ENCODE data around the gene FAM13C.

FAM13C gene

DNA sequence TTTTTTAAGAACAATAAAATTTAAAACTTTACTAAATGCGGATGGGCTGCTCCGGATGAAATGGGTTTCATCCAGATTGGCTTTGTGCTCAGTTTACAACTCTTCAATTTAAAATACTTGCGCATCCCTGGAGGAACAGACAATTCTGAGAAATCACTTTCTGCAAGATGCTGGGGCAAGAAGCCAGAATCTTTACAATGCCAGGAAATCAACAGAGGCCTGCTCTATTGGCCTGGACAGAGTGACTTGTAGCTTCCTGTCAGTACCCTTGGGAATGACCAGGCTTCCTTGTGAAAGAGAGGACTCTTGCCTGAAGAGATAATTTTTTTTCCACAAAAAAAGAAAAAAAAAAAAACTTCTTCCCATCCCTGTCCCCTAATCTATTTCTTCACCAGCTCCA lies 3.9 kb upstream of the FAM13C start:
- Histone ChIP-seq H3K4me1 (ENCODE audit: control insufficient read depth in 2 of 2, insufficient read depth in 1 of 2, low read depth in 1 of 2, low read length in 2 of 2) (peaks cover 0 to 6% of the 10 kb centered on the region in 2 donors), H2BK120ac (ENCODE audit: low read depth, low read length) (no peak overlapping the region), H3K36me3 (replicated peaks in 1 of 2; ENCODE audit: control insufficient read depth in 2 of 2, insufficient read depth in 2 of 2, low read length in 2 of 2) (no peaks in the 10 kb centered on the region), H2BK12ac (ENCODE audit: low read length) (no peak overlapping the region), H3K4me3 (ENCODE audit: low read length in 2 of 2) (no peak overlapping the region), H3K79me1 (ENCODE audit: low read depth, low read length) (no peaks in the 10 kb centered on the region), H3K14ac (ENCODE audit: low read length) (no peak overlapping the region), H3K4ac (ENCODE audit: low read length) (no peak overlapping the region), H3K27ac (replicated peaks; ENCODE audit: low read length) (no peak overlapping the region), H3K27me3 (ENCODE audit: control insufficient read depth in 3 of 3, insufficient read depth in 3 of 3, low read depth in 1 of 3, low read length in 3 of 3) (peaks cover 0 to 33% (median 0%) of the 10 kb centered on the region in 3 experiments), H2AK5ac (ENCODE audit: low read depth, low read length) (no peak overlapping the region), H3K9me3 (replicated peaks in 1 of 2; ENCODE audit: control insufficient read depth in 2 of 2, insufficient read depth in 1 of 2, low read depth in 1 of 2, low read length in 2 of 2) (no peaks in the 10 kb centered on the region), H3K9ac (ENCODE audit: low read depth, low read length, poor library complexity) (no peak overlapping the region), H2BK15ac (ENCODE audit: low read length) (no peak overlapping the region), H3K4me2 (ENCODE audit: insufficient read depth, low read length, poor library complexity, severe bottlenecking) (no peak overlapping the region), H2AFZ (ENCODE audit: low read length) (no peak overlapping the region), H2BK5ac (ENCODE audit: low read length) (no peak overlapping the region), H3K18ac (ENCODE audit: low read length) (no peak overlapping the region), H4K8ac (ENCODE audit: low read depth, low read length) (no peak overlapping the region), H4K91ac (ENCODE audit: low read depth, low read length, poor library complexity) (no peak overlapping the region), H3K23ac (ENCODE audit: low read depth, low read length, poor library complexity) (no peak overlapping the region)
- DNase-seq (ENCODE audit: low spot score): no peak
- no CpG with 5 or more reads among the region's 3 CpGs for WGBS, 2 donors (ENCODE audit: extremely low coverage in 2 of 2, insufficient read length in 2 of 2, insufficient replicate concordance in 1 of 2)

DNA sequence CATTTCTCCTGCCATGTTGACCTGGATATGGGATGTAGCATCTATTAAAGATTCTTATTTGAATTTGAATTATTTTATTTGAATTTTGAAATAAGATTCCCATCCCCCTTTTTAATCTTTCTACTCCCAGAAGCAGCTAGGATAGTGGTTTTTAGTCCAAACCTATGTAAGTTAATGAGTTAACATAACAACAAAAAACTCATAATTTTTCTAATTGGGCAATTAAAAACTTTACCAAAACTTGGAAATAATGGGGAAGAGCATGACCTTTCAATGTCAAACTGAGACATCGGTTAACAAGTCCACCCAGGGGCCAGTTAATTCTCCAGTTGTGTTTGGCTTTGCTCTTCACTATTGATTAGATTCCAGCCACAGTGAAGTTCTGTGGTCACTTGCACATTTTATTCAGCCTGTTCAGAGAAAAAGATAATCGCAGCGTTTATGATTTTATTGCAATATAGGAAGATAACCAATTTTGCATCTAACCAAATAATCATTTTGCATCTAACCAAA lies 1.2 kb upstream of the FAM13C start:
- no CpG with 5 or more reads among the region's 3 CpGs for WGBS, 2 donors (ENCODE audit: extremely low coverage in 2 of 2, insufficient read length in 2 of 2, insufficient replicate concordance in 1 of 2)

DNA sequence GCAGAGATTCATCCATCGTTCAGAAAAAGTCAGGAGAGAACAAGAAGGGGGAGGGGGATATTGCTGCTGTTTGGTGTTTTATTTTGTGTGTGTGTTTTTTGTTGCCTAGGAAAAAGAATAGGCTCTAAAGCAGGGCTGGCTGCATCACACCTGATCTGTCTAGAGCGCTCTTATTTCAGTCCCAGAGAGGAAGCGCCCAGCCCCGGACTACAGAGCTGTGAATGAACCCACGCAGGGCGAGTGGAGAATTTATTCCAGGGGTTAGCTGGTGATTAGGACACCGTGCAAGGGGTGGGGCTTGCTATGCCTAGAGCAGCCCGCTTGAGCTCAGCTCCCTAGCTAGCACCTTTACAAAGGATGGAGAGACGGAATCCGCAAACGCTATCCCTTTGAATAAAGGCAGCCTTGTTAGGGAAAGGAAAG lies 621 bp upstream of the FAM13C start:
- Histone ChIP-seq H3K4me2 (ENCODE audit: insufficient read depth, low read length, poor library complexity, severe bottlenecking) (peak overlapping the region; percentile 82), H2BK12ac (ENCODE audit: low read length) (no peak overlapping the region), H3K18ac (ENCODE audit: low read length) (peak overlapping the region; percentile 68), H3K9ac (ENCODE audit: low read depth, low read length, poor library complexity) (no peak overlapping the region), H2BK5ac (ENCODE audit: low read length) (peak overlapping the region; percentile 56), H2AK5ac (ENCODE audit: low read depth, low read length) (no peak overlapping the region), H4K91ac (ENCODE audit: low read depth, low read length, poor library complexity) (no peak overlapping the region), H4K8ac (ENCODE audit: low read depth, low read length) (no peak overlapping the region), H3K4ac (ENCODE audit: low read length) (no peak overlapping the region), H3K14ac (ENCODE audit: low read length) (no peak overlapping the region), H3K36me3 (replicated peaks in 1 of 2; ENCODE audit: control insufficient read depth in 2 of 2, insufficient read depth in 2 of 2, low read length in 2 of 2) (no peaks in the 10 kb centered on the region), H3K9me3 (replicated peaks in 1 of 2; ENCODE audit: control insufficient read depth in 2 of 2, insufficient read depth in 1 of 2, low read depth in 1 of 2, low read length in 2 of 2) (no peaks in the 10 kb centered on the region), H2AFZ (ENCODE audit: low read length) (peak overlapping the region; percentile 88), H3K79me1 (ENCODE audit: low read depth, low read length) (no peaks in the 10 kb centered on the region), H3K27ac (replicated peaks; ENCODE audit: low read length) (peak overlapping the region; percentile 55), H3K4me3 (ENCODE audit: low read length in 2 of 2) (peak overlapping the region; percentile 32 to 76), H2BK120ac (ENCODE audit: low read depth, low read length) (peak overlapping the region; percentile 94), H3K23ac (ENCODE audit: low read depth, low read length, poor library complexity) (no peak overlapping the region), H3K4me1 (ENCODE audit: control insufficient read depth in 2 of 2, insufficient read depth in 1 of 2, low read depth in 1 of 2, low read length in 2 of 2) (peaks cover 6% of the 10 kb centered on the region in 2 donors), H3K27me3 (ENCODE audit: control insufficient read depth in 3 of 3, insufficient read depth in 3 of 3, low read depth in 1 of 3, low read length in 3 of 3) (peaks cover 0 to 40% (median 0%) of the 10 kb centered on the region in 3 experiments), H2BK15ac (ENCODE audit: low read length) (no peak overlapping the region)
- WGBS, 2 donors (ENCODE audit: extremely low coverage in 2 of 2, insufficient read length in 2 of 2, insufficient replicate concordance in 1 of 2): no CpG with 5 or more reads among the region's 11 CpGs
- peak; percentile 64 for DNase-seq (ENCODE audit: low spot score)

More for the DNA sequence above, 1.2 kb upstream of the FAM13C start:
- Histone ChIP-seq H3K36me3 (replicated peaks in 1 of 2; ENCODE audit: control insufficient read depth in 2 of 2, insufficient read depth in 2 of 2, low read length in 2 of 2) (no peaks in the 10 kb centered on the region), H3K23ac (ENCODE audit: low read depth, low read length, poor library complexity) (no peak overlapping the region), H2BK120ac (ENCODE audit: low read depth, low read length) (no peak overlapping the region), H3K79me1 (ENCODE audit: low read depth, low read length) (no peaks in the 10 kb centered on the region), H2AK5ac (ENCODE audit: low read depth, low read length) (no peak overlapping the region), H3K9ac (ENCODE audit: low read depth, low read length, poor library complexity) (no peak overlapping the region), H3K9me3 (replicated peaks in 1 of 2; ENCODE audit: control insufficient read depth in 2 of 2, insufficient read depth in 1 of 2, low read depth in 1 of 2, low read length in 2 of 2) (no peaks in the 10 kb centered on the region), H3K4me3 (ENCODE audit: low read length in 2 of 2) (no peak overlapping the region), H3K27me3 (ENCODE audit: control insufficient read depth in 3 of 3, insufficient read depth in 3 of 3, low read depth in 1 of 3, low read length in 3 of 3) (peaks cover 0 to 40% (median 0%) of the 10 kb centered on the region in 3 experiments), H2BK5ac (ENCODE audit: low read length) (no peak overlapping the region), H3K4me1 (ENCODE audit: control insufficient read depth in 2 of 2, insufficient read depth in 1 of 2, low read depth in 1 of 2, low read length in 2 of 2) (peaks cover 6% of the 10 kb centered on the region in 2 donors), H3K27ac (replicated peaks; ENCODE audit: low read length) (no peak overlapping the region), H4K91ac (ENCODE audit: low read depth, low read length, poor library complexity) (no peak overlapping the region), H3K18ac (ENCODE audit: low read length) (no peak overlapping the region), H3K4ac (ENCODE audit: low read length) (no peak overlapping the region), H2BK15ac (ENCODE audit: low read length) (no peak overlapping the region), H4K8ac (ENCODE audit: low read depth, low read length) (no peak overlapping the region), H3K14ac (ENCODE audit: low read length) (no peak overlapping the region), H3K4me2 (ENCODE audit: insufficient read depth, low read length, poor library complexity, severe bottlenecking) (peak overlapping the region; percentile 82), H2BK12ac (ENCODE audit: low read length) (no peak overlapping the region), H2AFZ (ENCODE audit: low read length) (no peak overlapping the region)
- DNase-seq (ENCODE audit: low spot score): no peak

DNA sequence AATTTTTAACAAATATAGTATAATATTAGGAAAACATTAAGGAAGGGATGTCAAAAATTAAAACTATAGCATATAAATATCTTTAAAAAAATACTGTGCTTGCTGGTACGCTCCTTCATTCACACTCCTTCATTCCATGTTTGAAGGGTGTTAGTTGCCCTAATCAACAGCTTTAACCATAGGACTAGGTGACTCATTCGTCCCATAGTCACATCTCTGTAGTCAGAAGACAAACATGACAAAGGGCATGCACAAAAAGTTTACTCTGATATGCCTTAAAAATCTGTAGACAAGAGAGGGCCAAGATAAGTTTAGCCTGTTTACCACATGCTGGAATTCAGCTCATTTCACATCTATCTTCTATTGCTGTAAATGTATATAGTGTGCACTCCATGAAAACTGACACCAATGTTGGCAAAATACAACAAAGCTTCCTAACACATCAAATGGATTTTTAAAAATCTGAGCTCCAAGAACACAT lies 646 bp downstream of the FAM13C start:
- no peak overlapping the region for H2BK15ac ChIP-seq (ENCODE audit: low read length)
- no peak overlapping the region for H3K18ac ChIP-seq (ENCODE audit: low read length)
- no peak overlapping the region for H2BK120ac ChIP-seq (ENCODE audit: low read depth, low read length)
- no CpG with 5 or more reads among the region's 2 CpGs for WGBS, 2 donors (ENCODE audit: extremely low coverage in 2 of 2, insufficient read length in 2 of 2, insufficient replicate concordance in 1 of 2)
- H2AK5ac ChIP-seq (ENCODE audit: low read depth, low read length): no peak overlapping the region
- H3K4ac ChIP-seq (ENCODE audit: low read length): no peak overlapping the region
- H4K91ac ChIP-seq (ENCODE audit: low read depth, low read length, poor library complexity): no peak overlapping the region
- H2BK5ac ChIP-seq (ENCODE audit: low read length): no peak overlapping the region
- no peak overlapping the region for H3K23ac ChIP-seq (ENCODE audit: low read depth, low read length, poor library complexity)
- H3K79me1 ChIP-seq (ENCODE audit: low read depth, low read length): no peaks in the 10 kb centered on the region
- no peak overlapping the region for H3K9ac ChIP-seq (ENCODE audit: low read depth, low read length, poor library complexity)
- no peaks in the 10 kb centered on the region for H3K9me3 ChIP-seq (replicated peaks in 1 of 2; ENCODE audit: control insufficient read depth in 2 of 2, insufficient read depth in 1 of 2, low read depth in 1 of 2, low read length in 2 of 2)
- no peak for DNase-seq (ENCODE audit: low spot score)
- H3K4me2 ChIP-seq (ENCODE audit: insufficient read depth, low read length, poor library complexity, severe bottlenecking): peak overlapping the region; percentile 82
- H2AFZ ChIP-seq (ENCODE audit: low read length): peak overlapping the region; percentile 88
- H3K27ac ChIP-seq (replicated peaks; ENCODE audit: low read length): peak overlapping the region; percentile 55
- no peak overlapping the region for H3K14ac ChIP-seq (ENCODE audit: low read length)
- H2BK12ac ChIP-seq (ENCODE audit: low read length): no peak overlapping the region
- peak overlapping the region; percentile 32 to 76 for H3K4me3 ChIP-seq (ENCODE audit: low read length in 2 of 2)
- peaks cover 6% of the 10 kb centered on the region in 2 donors for H3K4me1 ChIP-seq (ENCODE audit: control insufficient read depth in 2 of 2, insufficient read depth in 1 of 2, low read depth in 1 of 2, low read length in 2 of 2)
- H3K27me3 ChIP-seq (ENCODE audit: control insufficient read depth in 3 of 3, insufficient read depth in 3 of 3, low read depth in 1 of 3, low read length in 3 of 3): peaks cover 0 to 40% (median 0%) of the 10 kb centered on the region in 3 experiments
- no peaks in the 10 kb centered on the region for H3K36me3 ChIP-seq (replicated peaks in 1 of 2; ENCODE audit: control insufficient read depth in 2 of 2, insufficient read depth in 2 of 2, low read length in 2 of 2)
- H4K8ac ChIP-seq (ENCODE audit: low read depth, low read length): no peak overlapping the region

All from neuronal stem cell (in vitro differentiated cells).